ENCODE data around the gene GJA9.
"Not testable (repeated sequence)": the region's sequence is repeated elsewhere in the genome, so short reads cannot be mapped to it uniquely, and the experiment has no call there.

The GJA9 gene

DNA sequence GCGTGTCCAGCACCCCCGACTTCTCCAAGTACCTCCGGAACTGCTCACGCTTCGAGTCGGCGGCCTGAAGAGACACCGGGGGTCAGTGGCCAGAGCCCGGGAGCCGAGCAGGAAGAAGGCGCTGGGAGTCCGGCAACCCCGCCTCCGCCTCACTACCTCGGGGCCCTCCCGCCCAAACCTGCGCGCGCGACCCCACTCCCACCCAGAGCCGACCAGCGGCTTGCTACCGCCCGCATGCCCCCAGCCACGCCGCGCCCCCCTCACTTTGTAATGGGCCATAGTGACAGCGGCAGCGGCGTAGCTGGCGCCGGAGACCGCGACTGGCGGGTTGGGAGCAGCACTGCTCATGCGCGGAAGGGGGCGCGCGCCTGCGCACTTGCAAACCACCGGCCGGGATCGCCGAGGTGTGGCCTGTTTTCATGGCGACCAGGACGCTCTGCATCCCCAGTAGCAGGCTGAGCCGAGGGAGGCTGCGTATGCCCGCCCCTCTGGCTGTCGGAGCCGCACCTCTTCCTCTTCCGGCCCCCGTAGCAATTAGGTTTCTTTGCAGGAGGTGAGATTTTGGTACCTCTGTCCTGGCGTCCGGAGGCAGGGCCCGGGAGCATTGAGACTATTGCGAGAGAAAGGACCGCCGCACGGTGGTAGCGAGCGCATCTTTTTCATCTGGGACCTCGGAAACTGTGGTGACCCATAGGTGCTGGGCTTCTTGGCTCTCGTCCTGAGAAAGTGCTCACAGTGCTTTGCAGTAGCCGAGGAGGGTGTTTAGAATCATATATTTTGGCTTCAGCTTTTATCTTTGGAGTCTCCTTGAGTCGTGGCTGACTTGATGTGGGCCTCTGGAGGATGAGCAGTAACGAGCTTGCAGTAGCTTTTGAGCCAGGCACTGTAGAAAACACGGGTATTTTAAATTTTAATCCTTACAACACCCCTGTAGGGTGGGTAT, 8.1 kb downstream of the GJA9 start, which contains the start of gene MYCBP:
MYCBP (minus strand) TSS at position 322 of the 943 bp plus-strand sequence; CDS start at position 279, 43 bp downstream.
- peak; percentile 93 to 96 for DNase-seq

GRCh38 chr1:38872401-38873026, 8.9 kb downstream of the GJA9 start:
- DNase-seq: peak; percentile 9 to 21

DNA sequence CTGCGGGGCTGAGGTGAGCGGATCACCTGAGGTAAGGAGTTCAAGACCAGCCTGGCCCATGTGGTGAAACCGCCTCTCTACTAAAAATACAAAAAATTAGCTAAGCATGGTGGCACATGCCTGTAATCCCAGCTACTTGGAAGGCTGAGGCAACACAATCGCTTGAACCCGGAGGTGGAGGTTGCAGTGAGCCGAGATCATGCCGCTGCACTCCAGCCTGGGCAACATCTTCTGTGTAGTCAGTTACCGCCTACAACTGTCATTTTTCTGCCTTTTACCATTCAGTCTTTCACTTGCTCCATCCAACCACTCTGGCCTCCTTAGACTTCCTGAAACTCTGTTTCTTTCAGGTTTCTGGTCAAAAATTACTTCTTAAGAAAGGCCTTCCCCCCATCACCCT, 10.4 kb downstream of the GJA9 start:
- DNase-seq: no peak

DNA sequence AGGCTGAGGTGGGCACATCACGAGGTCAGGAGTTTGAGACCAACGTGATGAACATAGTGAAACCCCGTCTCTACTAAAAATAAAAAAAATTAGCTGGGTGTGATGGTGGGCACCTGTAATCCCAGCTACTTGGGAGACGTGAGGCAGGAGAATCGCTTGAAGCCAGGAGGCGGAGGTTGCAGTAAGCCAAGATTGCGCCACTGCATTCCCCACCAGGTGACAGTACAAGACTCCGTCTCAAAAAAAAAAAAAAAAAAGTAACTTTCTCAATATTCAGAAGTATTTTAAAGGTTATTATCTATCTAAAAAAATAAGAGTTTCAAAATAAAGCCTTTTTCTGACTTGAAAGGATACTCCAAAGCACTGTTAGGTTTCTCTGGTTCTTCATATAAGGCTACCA, 14.2 kb downstream of the GJA9 start:
- no peak for DNase-seq

DNA sequence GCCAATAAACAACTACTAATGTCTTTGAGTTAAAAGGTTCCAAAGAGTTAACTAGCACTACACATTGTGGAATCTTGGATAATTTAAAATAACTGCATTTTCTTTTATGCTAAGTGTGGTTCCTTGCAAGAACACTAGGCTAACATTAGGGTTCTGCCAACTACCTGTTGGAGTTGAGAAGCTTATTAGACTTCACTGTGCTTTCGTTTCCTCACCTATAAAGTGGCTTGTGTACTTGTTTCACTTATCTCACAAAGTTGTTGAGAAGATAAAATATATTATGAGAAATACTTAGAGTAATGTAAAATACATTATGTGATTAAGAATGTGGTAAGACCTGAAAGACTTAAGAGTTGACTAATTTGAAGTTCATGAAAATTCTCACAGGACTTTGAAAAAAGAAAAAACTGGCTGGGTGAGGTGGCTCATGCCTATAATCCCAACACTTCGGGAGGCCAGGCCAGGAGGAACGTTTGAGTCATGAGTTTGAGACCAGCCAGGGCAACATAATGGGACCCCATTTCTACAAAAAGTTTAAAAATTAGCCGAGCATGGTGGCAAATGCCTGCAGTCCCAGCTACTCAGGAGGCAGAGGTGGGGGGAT, 16.2 kb downstream of the GJA9 start:
- no peak for DNase-seq

- no peak for DNase-seq
Measured at GRCh38 chr1:38860454-38860795, 21.0 kb downstream of the GJA9 start.

- peak; percentile 98 to 99 for DNase-seq
Measured at GRCh38 chr1:38859561-38860453, 21.6 kb downstream of the GJA9 start, which contains the start of gene RRAGC. RRAGC (minus strand) TSS chr1:38859772; CDS start chr1:38859646, 126 bp downstream.

- peak; percentile 29 to 54 for DNase-seq
Measured at GRCh38 chr1:38858833-38859560, 22.4 kb downstream of the GJA9 start.

- DNase-seq: no peak
Measured at GRCh38 chr1:38852780-38853179, 28.6 kb downstream of the GJA9 start.

DNA sequence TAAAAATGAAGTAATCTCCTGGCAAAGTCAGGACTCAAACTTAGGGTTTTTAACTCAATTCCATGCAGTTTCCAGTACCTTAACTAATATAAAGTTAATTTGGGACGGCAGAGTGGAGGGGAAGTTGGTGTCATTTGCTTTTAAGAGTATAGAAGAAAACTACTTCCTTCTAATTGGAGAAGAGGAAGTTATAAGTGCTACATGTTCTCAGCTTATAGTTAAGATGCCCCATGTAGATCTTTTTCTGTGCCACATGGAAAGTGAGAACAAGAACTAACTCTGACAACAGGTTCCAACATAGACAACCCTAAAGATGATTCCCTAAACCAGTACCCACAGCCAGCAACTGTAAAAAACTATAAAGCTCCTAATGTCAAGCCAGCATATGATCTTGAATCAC, 33.3 kb downstream of the GJA9 start:
- peak; percentile 42 to 81 for DNase-seq

DNA sequence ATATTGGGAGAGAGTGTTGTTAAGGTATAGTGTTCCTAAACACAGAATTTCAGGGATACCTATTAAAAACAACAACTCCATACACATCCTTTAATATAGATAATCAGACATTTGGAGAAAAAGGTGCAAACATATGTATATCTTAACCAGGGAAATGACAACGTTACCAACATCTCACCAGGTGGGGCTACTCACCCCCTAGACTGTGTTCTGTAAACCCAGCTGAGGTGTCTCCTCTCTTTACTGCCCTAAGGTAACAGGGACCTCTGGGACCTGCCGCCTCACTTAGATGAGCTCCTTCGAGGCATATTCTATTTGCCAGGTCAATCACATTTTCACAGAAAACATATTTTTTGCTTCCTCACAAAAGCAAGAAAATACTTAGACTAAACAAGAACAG, 35.2 kb downstream of the GJA9 start:
- DNase-seq: no peak

DNA sequence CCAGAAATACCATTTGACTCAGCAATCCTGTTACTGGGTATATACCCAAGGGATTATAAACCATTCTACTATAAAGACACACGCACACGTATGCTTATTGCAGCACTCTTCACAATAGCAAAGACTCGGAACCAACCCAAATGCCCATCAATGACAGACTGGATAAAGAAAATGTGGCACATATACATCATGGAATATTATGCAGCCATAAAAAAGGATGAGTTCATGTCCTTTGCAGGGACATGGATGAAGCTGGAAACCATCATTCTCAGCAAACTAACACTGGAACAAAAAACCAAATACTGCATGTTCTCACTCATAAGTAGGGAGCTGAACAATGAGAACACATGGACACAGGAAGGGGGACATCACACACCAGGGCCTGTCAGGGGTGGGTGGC, 36.3 kb downstream of the GJA9 start:
- DNase-seq: not testable (repeated sequence)

DNA sequence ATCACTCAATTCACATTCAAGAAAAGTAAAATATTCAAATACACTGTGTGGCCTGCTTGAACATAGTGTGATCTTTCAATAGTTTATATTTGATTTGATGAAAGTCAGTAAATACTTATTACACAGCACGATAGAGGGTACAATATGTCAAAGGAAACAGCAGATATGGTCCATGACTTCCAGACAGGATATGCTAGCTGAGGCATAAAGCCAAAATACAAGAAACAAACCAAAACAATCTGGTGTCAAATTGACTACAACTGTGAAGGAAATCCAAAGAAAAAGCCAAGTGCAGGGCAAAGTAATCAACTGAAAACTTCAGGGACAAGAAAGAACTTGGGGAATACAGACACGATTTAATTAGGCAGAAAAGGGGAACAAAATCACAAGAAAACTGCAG, 41.1 kb downstream of the GJA9 start:
- DNase-seq: no peak

- no peak for DNase-seq
Measured at GRCh38 chr1:38839363-38839762, 42.0 kb downstream of the GJA9 start.

DNA sequence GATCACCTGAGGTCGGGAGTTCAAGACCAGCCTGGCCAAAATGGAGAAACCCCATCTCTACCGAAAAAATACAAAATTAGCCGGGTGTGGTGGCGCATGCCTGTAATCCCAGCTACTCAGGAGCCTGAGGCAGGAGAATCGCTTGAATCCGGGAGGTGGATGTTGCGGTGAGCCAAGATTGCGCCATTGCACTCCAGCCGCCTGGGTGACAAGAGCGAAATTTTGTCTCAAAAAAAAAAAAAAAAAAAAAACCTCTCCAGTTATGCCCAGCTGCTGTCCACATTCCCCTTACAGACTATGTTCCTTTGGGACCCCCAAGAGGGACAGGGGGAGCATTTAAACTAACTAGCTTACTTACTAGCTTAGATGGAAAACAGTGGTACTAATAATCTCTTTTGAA, 45.1 kb downstream of the GJA9 start:
- DNase-seq: not testable (repeated sequence)

- peak; percentile 79 to 84 for DNase-seq
Measured at GRCh38 chr1:38834937-38835827, 46.2 kb downstream of the GJA9 start.

- peak; percentile 54 to 61 for DNase-seq
Measured at GRCh38 chr1:38834221-38834782, 47.1 kb downstream of the GJA9 start.

DNA sequence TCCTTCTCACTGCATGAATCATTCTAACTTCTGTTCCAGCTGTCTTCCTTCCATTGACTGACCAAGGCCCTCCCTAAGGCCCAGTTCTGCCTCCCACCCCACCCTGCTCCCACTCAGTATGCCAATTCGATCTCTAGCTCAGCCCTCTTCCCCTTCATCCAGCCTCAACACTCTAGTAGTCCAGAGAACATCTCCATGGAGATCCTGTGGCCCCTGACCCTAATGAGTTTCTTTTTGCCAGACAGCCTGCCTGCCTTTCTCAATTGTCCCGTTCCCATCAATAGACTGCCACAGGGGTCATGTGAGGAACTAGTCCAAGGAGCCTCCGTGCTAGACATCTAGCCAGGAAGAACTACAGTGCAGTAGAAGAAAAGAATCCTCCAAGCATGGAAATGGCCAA, 48.2 kb downstream of the GJA9 start:
- DNase-seq: no peak

DNA sequence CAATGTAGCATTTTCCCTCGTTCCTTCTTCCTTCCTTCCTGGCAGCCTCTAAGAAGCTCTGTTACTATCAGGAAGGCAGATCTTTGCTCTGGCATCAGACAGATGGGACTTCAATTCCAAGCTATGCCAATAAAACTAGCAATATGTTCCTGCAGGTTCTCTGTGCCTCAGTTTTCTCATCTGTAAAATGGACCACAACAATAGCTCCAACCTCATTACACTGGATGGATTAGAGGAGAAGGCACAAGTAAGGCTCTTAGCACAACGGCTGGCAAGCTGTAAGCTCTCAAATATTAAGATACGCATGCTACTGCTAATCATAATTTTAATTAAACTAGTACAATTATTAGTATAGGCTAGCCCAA, 49.0 kb downstream of the GJA9 start:
- DNase-seq: no peak

DNA sequence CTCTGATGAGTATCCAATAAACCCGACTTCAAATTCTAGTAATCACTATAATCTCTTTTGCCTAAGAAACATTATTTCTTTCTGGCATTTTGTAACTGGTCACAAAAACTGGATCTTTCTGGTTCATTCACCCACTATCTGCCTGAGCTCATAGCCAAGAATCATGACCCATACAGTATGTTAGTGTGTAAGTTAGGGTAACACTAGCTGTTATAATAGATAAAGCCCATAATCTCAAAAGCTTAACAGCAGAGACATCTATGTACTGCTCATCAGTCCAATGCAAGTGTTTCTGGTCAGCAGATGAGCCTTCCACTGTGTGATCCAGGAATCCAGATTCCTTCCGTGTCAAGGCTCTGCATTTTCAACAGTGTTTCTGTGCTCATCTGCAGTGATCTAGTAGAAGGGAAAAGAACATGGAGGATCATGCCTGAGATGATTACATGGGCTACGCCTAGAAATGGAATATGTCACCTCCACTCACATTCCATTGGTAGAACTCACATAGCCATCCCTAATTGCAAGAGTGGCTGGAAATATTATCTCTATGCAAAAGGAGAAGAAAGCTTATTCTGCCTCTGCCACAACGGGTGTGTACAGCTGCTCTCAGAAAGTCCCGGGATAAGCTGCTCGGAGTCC, 49.5 kb downstream of the GJA9 start:
- DNase-seq: no peak

All from inflammatory macrophage (primary cell).